Body of pancreas (tissue), 4 donors: ENCODE data around the gene TPCN2.

Experiments used
- POLR2A ChIP-seq, 3 donors: fragments of 450-650 bp; IDR thresholded peaks; one replicate each; pipeline ENCODE4 v1.6.1; 2016; ENCODE audit warnings: antibody characterized with exemption in 3 of 3, mild to moderate bottlenecking in 2 of 3
- TF ChIP-seq, protein P1 (sequence below), 7 experiments: fragments of 450-650 bp in 4 of 7; fragments of 200-600 bp in 3 of 7; sonication (generic) in 3 of 7; IDR thresholded peaks; one replicate each; pipeline ENCODE4 v1.5.1; 2016 to 2019; ENCODE audit warnings: antibody characterized with exemption in 7 of 7

- TF ChIP-seq, protein P1, sequence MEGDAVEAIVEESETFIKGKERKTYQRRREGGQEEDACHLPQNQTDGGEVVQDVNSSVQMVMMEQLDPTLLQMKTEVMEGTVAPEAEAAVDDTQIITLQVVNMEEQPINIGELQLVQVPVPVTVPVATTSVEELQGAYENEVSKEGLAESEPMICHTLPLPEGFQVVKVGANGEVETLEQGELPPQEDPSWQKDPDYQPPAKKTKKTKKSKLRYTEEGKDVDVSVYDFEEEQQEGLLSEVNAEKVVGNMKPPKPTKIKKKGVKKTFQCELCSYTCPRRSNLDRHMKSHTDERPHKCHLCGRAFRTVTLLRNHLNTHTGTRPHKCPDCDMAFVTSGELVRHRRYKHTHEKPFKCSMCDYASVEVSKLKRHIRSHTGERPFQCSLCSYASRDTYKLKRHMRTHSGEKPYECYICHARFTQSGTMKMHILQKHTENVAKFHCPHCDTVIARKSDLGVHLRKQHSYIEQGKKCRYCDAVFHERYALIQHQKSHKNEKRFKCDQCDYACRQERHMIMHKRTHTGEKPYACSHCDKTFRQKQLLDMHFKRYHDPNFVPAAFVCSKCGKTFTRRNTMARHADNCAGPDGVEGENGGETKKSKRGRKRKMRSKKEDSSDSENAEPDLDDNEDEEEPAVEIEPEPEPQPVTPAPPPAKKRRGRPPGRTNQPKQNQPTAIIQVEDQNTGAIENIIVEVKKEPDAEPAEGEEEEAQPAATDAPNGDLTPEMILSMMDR (IDR thresholded peaks at IDR 0.05), result no peak
- no peak for TF ChIP-seq POLR2A (IDR thresholded peaks at IDR 0.05)
Observed at GRCh38 chr11:69084371-69084770, 35.6 kb downstream of the TPCN2 start.
